C4-2B (cell line): ENCODE results near the gene MAST4.
"Not testable (repeated sequence)": the region's sequence is repeated elsewhere in the genome, so short reads cannot be mapped to it uniquely, and the experiment has no call there.

Experiments used
- H3K27ac ChIP-seq: fragments of 450-650 bp; 2 replicates; pipeline ENCODE4 v1.5.1; 2017
- ZFX ChIP-seq: fragments of 450-650 bp; IDR thresholded peaks from 2 replicates; pipeline ENCODE4 v1.6.1; 2017
- TF ChIP-seq, protein P1 (sequence below): fragments of 450-650 bp; conservative IDR thresholded peaks from 2 replicates; pipeline ENCODE4 v1.5.1; 2017; ENCODE audit warnings: mild to moderate bottlenecking

Gene MAST4

DNA sequence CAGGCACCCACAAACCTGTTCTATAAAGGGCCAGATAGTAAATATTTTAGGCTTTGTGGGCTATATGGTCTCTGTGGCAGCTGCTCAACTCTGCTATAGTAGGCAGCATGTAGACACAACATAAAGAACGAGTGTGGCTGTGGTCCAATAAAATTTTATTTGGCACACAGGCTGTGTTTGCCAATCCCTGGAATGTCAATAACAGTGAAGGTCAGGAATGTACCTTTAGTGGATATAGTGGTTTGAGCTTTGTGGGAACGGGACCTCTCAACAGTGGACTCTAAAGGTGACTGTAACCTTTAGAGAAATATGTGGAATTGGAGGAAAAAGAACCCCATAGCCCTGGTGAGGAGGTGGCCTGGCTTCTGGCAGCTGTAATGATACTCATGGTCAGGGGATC is 145.2 kb downstream of the MAST4 start:
- peak overlapping the region; percentile 18; the same call in 1 of the 2 replicates for H3K27ac ChIP-seq
- TF ChIP-seq ZFX, result no peak
- TF ChIP-seq, protein P1, sequence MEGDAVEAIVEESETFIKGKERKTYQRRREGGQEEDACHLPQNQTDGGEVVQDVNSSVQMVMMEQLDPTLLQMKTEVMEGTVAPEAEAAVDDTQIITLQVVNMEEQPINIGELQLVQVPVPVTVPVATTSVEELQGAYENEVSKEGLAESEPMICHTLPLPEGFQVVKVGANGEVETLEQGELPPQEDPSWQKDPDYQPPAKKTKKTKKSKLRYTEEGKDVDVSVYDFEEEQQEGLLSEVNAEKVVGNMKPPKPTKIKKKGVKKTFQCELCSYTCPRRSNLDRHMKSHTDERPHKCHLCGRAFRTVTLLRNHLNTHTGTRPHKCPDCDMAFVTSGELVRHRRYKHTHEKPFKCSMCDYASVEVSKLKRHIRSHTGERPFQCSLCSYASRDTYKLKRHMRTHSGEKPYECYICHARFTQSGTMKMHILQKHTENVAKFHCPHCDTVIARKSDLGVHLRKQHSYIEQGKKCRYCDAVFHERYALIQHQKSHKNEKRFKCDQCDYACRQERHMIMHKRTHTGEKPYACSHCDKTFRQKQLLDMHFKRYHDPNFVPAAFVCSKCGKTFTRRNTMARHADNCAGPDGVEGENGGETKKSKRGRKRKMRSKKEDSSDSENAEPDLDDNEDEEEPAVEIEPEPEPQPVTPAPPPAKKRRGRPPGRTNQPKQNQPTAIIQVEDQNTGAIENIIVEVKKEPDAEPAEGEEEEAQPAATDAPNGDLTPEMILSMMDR, result no peak

DNA sequence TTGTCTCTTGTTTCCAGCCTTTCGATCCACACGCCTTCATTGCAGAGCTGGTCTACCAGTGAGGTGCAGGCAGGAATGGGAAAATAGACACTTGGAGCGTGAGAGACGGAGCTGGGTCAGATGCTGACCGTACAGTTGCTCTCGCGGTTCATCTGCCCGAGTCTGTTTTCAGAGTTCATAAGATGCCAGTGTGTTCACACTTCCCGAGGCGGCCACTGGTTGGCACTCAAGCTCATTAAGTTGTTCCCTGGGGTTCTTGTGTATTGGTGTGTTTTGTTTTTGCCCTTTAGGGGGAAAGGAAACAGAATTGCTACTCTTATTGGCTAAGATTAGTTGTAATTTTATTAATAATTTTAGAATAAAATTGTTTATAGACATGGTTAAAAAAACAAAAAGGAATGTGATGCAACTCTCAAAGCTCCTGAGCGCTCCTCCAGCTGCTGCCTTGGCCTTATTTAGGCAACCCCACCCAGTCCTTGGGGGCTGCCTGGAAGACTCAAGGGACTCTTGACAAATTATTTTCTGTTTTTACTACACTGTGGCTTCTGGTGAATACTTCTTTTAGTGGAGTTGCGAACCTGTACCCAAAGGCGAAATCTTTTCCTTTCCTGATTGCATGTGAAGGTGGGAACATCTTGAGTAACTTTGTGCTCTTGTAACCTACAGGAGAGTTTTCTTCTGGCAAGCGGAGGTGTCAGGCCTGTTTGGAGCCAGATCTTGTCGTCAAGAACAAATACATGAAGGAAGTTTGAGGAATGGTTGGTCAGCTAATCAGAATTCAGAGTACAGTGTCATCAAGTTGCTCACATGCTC is 146.1 kb downstream of the MAST4 start:
- TF ChIP-seq, protein P1, result peak; percentile 43
- TF ChIP-seq ZFX, result no peak
- H3K27ac ChIP-seq, result peak overlapping the region; percentile 18; the same call in 1 of the 2 replicates

DNA sequence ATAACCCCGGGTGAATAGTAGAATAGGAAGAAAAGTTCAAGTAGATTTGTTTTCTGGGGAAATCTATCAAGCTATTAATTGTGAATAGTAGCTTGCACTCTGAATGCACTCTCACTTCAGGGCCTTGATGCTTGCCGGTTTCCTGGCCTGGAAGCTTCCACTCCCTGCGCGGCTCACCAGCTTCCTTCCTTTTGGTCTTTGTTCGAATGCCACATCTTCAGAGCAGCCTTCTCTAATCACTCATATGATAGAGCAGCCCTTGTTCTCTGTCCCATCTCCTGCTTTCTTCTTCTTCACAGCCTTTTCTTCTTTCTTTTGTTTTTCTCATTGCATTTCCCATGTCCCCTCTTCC is 146.7 kb downstream of the MAST4 start:
- no peak overlapping the region for H3K27ac ChIP-seq
- TF ChIP-seq, protein P1, result no peak
- no peak for TF ChIP-seq ZFX

DNA sequence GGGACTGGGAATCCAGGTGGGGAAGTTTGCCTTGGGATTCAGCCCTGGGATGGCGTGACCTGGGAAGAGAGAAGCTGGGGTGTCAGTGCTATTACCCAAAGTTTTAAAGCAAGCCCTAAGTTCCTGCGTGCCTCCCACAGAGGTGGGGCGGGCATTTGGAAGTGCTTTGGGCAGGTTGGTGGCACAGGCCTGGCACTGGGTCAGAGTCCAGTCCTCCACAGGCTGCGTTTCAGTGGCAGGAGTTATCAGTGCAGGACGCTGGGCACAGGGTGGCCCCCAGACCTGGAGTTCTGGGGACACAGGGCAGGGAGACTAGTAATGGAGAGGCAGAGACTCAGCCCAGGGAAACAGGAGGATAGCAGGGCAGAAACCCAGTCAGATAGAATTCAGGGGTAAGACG is 147.2 kb downstream of the MAST4 start:
- TF ChIP-seq, protein P1, result no peak
- TF ChIP-seq ZFX, result no peak
- H3K27ac ChIP-seq, result no peak overlapping the region

DNA sequence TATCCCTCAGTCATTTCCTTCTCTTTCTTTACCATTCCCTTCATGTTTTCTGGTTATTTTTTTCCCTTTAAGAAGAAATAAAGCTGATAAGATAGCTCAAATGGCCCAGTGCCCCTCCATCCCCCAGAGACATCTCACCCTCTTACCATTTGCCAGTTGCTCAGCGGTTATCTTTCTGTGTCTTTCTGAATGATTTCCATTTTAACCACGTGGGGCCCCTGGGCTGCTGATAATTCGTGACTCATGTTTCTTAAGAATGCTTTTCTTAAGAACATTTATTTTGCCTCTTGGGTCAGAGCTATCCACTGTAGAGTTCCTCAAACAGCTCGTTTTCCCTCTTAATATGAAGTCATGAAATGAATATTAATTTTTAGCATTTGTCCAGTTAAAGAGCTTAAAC is 147.8 kb downstream of the MAST4 start:
- no peak overlapping the region for H3K27ac ChIP-seq
- no peak for TF ChIP-seq ZFX
- TF ChIP-seq, protein P1, result no peak

DNA sequence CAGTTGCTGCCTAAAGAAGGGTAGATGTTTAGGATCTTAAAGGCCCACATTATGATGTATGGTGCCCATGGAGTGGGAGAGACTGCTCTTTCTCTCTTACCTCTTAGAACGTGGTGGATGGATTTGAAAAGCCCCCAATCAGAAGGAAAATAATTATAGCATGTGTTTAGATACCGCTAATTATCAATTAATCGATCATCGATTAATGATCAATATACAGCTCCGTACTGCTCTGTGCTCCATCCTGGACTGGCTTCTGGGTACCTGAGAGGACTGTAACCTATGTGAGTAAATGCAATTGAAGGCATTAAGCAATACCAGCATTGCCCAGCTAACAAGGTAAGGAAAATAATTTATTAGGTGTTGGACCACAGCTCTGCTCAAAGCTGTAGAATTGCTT is 149.1 kb downstream of the MAST4 start:
- no peak overlapping the region for H3K27ac ChIP-seq
- no peak for TF ChIP-seq ZFX
- TF ChIP-seq, protein P1, result no peak

DNA sequence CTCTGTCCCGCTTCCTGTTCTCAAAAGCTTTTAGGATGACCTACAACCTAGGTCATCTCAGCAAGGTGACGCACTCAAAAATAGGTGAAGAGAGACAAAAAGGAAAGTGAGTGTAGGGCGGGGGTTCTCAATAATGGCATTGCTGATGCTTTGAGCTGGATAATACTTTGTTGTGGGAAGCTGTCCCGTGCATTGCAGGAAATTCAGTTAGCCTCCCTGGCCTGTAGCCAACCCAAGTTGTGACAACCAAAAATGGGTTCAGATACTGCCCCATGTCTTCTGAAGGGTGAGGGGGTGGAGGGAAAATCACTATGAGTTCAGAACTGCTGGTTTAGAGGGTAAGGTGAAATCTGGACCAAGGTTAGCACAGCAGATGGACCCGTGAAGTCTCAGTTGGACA is 151.4 kb downstream of the MAST4 start:
- TF ChIP-seq, protein P1, result no peak
- no peak for TF ChIP-seq ZFX
- no peak overlapping the region for H3K27ac ChIP-seq

DNA sequence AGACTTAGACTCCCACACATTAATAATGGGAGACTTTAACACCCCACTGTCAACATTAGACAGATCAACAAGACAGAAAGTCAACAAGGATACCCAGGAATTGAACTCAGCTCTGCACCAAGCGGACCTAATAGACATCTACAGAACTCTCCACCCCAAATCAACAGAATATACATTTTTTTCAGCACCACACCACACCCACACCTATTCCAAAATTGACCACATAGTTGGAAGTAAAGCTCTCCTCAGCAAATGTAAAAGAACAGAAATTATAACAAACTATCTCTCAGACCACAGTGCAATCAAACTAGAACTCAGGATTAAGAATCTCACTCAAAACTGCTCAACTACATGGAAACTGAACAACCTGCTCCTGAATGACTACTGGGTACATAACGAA is 156.5 kb downstream of the MAST4 start:
- H3K27ac ChIP-seq, result not testable (repeated sequence)
